ENCODE results near the gene CHKB.

CHKB gene

DNA sequence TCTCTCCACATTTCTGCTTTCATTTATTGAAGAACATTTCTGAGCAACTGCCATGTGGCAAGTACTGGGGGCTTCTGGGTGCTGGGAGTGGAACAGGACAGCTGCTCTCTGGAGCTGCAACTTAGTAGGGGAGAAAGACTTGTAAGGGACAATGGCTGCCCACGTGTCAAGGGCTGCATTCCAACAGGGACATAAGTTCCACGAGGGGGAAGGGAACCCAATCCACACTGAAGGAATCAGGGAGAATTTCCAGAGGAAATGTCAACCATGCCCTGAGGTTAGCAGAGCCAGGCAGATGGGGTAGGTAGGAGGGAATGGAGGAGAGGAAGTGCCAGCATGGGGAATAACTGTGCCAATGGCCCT is 19.7 kb upstream of the CHKB start:
- in situ Hi-C loops (cut with HindIII; ENCODE audit: low pct_ligation_motif_present, low pct_unique_long_range_greater_than_20kb, low sequenced_read_pairs), result no loop called here
- DNase-seq, result no peak

DNA sequence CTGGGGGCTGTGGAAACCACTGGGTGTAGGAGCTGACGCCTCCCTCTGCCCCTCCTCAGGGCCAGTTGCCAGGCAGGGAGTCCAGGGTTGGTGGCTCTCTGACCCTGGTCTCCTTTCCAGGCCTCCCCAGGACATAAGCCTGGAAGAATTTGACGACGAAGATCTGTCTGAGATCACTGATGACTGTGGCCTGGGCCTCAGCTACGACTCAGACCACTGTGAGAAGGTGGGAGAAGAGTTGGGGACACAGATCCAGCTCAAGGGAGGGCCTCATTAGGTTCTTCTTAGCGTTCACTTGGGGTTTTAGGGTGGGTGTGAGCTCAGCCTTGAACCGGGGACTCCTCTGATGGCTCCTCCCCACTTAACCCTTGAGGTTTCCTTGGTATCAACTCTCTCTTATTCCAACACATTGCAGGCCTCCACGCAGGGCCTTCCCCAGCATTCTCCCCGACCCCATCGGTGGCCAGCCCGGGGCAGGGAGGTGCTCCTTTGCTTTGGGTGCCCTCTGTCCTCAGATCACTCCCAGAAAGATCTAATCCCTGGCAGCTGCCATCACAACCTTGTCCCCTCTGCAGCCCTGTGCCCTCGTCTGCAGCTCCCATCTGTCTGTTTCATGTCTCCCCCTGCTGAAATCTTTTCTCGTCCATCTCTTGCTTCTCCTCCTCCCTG is 19.2 kb upstream of the CHKB start:
- in situ Hi-C loops (cut with HindIII; ENCODE audit: low pct_ligation_motif_present, low pct_unique_long_range_greater_than_20kb, low sequenced_read_pairs), result no loop called here
- DNase-seq, result no peak

DNA sequence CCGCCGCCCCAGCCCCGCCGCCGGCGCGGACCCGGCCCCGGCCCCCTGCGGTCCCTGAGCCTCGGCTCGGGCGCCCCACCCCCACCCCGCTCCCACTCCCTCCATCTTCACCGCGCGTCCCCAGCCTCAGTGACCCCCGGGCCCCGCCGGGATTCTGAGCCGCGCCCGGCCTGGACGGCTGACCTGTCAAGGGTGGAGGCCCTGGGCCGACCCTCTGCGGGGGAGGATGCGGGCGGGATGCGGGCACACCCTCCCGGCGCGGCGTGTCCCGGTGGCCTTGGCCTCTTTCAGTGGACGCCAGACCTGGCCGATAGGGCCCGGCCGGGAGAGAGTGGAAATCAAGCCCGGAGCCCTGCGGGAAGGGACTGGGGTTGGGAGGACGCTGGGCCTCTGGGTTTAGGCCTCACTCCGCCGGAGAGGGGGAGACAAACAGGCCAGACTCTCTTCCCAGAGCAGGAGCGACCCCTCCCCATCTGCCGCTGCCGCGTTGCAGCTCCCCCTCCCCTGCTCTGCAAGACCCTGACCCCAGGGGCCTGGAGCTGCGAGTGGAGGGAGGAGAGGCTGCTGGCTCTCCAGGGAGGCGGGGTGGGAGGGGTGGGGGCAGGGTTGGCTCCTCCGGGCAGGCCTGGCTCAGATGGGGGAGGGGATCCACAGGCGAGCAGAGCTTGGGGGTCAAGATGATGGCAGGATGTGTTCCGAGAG is 18.5 kb upstream of the CHKB start:
- in situ Hi-C loops (cut with HindIII; ENCODE audit: low pct_ligation_motif_present, low pct_unique_long_range_greater_than_20kb, low sequenced_read_pairs), result no loop called here
- DNase-seq, result no peak

DNA sequence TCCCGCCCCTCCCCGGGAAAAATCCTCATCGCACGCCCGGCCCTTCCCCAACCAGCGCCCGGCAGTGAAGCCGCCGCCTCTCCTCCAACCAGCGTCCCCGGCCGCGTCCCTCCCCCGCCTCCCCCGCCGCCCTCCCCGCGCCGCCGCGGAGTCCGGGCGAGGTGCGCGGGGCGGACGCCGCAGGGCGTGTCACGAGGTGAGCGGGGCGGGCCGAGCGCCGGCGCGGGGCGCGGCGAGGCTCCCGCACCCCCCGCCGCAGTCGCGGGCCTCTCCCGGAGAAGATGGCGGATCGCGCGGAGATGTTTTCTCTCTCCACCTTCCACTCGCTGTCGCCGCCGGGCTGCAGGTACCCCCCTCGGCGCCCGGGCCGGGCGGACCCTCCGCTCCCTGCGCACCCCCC is 17.9 kb upstream of the CHKB start, which contains the start of gene MAPK8IP2:
Gene MAPK8IP2, plus strand, starts transcription at position 256 of the 400 bp plus-strand sequence. Its CDS starts 26 bp downstream, at position 282.
- DNase-seq, result peak; percentile 8
- in situ Hi-C loops (cut with HindIII; ENCODE audit: low pct_ligation_motif_present, low pct_unique_long_range_greater_than_20kb, low sequenced_read_pairs), result no loop called here

DNA sequence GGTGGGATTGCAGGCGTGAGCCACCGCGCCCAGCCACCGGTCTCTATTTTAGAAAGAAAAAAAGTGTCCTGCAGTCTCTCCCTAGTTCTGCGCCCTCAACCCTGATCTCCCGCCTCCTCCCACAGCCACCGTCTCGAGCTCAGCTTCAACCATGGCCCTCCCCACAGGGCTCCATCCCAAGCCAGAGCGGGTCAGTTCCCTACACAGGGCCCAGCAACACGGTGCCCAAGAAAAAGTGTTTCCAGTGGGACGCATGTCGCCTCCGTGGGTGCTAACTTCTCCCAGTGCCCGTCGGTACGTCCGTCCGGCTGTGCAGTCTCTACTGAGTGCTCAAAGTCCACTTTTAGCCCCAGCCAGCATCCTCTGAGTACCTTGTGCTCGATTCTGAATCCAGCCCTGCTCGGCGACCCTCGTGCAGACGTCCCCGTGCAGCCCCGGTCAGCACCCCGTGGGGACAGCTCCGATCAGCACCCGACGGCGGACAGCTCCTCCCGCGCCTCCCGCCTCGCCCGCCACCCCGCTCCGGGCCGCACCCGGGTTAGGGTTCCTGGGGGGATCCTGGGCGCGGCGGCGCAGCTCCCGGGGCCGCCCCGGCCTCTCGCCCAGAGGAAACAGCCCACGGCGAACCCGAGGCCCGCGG is 17.3 kb upstream of the CHKB start:
- DNase-seq, result peak; percentile 43
- in situ Hi-C loops (cut with HindIII; ENCODE audit: low pct_ligation_motif_present, low pct_unique_long_range_greater_than_20kb, low sequenced_read_pairs), result no loop called here

DNA sequence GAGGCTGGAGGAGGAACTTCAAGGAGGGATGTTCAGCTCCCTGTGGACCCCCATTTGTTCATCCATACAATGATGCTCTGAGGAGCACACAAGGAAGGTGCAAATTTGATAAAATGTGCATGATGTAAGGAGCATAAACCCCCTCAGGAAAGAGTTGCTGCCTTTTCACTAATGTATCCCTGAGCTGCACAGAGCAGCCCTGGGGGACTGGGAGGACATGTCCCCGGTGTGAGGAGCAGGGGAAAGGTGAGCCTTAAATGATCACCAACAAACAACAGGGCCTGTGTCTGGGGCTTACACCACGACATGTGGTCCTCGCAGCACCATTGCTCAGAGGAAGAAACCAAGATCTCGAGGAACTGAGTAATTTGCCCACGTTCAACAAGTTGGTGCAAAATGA is 14.4 kb upstream of the CHKB start:
- in situ Hi-C loops (cut with HindIII; ENCODE audit: low pct_ligation_motif_present, low pct_unique_long_range_greater_than_20kb, low sequenced_read_pairs), result no loop called here
- no peak for DNase-seq

DNA sequence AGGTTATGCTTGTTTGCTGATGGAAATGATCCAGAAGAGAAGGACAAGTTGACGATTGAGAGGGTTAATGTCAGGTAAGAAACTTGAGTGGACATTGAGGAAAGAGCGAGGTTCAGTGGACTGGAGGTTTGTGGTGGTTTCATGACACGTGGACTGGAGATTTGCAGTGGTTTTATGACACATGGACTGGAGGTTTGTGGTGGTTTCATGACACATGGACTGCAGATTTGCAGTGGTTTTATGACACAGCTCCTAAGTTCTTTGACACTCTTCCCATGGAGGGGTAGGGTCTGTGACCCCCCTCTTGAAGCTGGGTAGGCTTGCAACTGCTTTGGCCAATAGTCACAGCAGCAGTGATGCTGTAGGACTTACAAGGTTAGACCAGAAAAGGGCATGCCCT is 12.5 kb upstream of the CHKB start:
- DNase-seq, result no peak
- in situ Hi-C loops (cut with HindIII; ENCODE audit: low pct_ligation_motif_present, low pct_unique_long_range_greater_than_20kb, low sequenced_read_pairs), result no loop called here

DNA sequence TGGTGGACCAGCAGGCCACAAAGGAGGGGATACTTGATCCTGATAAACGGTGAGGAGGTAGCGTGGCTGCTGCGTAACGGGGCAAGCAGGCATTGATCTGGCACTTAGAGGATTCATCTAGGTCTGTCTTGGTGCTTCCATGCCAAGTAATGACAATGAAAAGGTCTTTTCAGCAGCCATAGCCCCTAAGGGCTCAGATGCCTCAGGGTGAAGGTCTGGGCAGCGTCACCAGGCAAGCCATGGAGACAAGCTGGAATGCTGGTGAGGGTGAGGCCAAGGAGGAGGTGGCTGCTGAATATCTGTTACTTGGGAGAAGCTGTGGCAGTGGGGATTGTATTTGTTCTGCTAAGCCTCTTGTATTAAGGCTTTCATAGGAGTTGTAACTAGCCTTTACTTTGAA is 4.8 kb upstream of the CHKB start:
- in situ Hi-C loops (cut with HindIII; ENCODE audit: low pct_ligation_motif_present, low pct_unique_long_range_greater_than_20kb, low sequenced_read_pairs), result no loop called here
- no peak for DNase-seq

DNA sequence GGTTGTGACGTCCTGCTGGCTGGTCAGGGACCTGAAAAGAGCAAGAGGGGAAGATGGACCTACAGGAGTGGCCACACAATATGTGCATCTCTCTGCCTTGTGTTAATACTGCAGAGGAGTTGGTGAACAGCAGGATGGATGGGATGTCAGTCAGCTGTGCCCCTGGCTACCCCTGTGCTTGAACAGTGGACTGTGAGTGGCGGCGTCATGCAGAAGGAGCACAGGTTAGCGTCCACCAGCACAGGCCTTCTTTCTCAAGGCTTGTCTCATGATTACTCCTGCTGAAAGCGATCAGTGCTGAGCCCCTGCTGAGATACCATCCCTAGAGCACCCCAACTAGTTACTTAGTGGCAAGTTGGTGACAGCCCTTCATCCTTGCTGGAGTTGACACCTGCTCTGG is 3.8 kb upstream of the CHKB start:
- in situ Hi-C loops (cut with HindIII; ENCODE audit: low pct_ligation_motif_present, low pct_unique_long_range_greater_than_20kb, low sequenced_read_pairs), result no loop called here
- DNase-seq, result no peak

DNA sequence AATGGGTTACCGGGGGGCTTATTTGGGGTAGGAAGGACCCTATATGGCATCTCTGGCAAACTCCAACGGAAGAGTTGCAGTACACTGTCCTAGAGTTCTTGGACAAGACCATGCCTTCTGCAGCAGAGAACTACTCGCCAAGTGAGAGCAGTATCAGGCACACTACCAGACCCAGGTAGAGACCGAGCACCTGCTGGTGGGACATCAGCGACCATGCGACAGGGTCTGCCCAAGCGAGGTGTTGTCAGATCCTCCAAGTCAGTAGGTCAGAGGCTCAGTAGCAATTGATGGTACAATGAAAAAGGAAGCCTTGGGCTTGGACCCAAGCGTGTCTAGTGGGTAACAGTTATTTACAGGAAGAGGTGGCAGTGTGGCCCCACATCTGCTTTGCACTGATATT is 3.1 kb upstream of the CHKB start:
- DNase-seq, result no peak
- in situ Hi-C loops (cut with HindIII; ENCODE audit: low pct_ligation_motif_present, low pct_unique_long_range_greater_than_20kb, low sequenced_read_pairs), result no loop called here

DNA sequence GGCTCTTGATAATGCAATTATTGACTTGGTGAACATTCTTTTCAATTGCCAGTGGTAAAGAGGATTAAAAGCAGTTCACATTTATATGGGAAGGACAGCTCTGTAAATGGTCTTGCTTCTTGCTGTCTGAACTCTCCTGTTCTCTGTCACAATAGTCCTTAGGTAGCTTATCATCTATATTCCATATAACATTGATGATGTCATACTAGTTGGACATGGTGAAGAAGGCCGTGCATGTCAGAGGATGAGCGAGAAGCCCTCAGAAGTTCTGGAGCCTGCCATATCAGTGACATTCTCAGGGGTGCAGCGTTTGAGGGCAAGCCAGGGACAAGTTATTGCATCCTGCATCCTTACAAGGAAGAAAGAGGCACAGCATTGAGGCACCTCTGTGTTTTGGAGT is 2.6 kb upstream of the CHKB start:
- no peak for DNase-seq
- in situ Hi-C loops (cut with HindIII; ENCODE audit: low pct_ligation_motif_present, low pct_unique_long_range_greater_than_20kb, low sequenced_read_pairs), result no loop called here

DNA sequence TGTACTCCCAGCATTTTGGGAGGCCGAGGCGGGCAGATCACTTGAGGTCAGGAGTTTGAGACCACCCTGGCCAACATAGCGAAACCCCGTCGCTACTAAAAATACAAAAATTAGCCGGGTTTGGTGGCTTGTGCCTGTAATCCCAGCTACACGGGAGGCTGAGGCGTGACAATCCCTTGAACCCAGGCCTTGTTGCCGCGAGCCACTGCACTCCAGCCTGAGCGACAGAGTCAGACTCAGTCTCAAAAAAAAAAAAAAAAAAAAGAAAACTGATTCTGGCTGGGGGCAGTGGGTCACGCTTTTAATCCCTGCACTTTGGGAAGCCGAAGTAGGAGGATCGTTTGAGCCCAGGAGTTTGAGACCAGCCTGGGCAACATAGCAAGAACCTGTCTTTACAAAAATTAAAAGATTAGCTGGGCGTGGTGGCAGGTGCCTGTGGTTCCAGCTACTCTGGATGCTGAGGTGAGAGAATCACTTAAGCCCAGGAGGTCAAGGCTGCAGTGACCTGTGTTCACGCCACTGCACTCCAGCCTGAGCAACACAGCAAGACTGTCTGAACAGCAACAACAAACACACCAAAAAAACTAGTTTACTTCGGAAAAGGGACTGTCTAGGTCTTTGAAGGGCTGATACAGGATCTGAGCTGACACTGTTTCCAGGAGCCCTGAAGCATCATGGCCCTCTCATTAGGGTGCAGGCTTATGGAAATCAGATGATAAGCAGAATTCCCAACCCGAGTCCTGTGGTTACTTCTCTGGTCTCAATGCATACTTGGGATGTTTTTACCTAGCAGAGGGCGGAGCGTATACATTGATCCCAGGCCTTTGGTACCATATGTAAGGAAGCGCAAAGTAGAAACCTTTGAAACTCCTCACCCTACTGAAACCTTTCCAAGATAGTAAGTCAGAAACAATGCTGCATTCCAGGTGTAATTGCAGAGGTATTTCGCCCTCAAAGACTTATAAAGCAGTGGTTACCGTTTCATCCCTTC is 1.8 kb upstream of the CHKB start:
- DNase-seq, result no peak
- in situ Hi-C loops (cut with HindIII; ENCODE audit: low pct_ligation_motif_present, low pct_unique_long_range_greater_than_20kb, low sequenced_read_pairs), result no loop called here

DNA sequence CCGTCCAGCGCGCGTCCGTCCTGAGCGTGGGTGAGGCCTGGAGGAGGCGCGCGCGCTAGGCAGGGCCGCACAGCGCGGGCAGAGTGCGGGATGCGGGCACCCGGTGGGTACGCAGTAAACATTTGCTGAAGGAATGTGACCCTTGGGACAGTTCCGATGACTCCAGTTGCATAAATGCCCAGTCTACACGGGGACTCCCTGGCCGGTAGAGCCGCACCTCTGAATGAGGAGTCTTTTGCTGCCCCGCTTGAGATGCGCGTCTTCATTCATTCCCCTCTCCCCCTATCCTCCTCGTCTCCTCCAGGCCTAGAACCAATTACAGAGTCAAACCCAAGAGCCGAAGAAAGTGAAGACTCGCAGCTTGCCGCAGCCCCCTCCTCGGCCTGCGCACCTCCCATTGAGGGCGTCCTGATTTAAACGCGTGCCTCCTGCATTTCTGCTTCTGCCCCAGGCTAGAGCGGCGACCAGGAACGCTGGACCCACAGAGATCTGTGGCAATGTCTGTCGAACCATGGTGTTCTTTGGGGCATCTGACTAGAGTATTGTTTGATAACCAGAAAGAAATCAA is 729 bp upstream of the CHKB start:
- no peak for DNase-seq
- in situ Hi-C loops (cut with HindIII; ENCODE audit: low pct_ligation_motif_present, low pct_unique_long_range_greater_than_20kb, low sequenced_read_pairs), result no loop called here

DNA sequence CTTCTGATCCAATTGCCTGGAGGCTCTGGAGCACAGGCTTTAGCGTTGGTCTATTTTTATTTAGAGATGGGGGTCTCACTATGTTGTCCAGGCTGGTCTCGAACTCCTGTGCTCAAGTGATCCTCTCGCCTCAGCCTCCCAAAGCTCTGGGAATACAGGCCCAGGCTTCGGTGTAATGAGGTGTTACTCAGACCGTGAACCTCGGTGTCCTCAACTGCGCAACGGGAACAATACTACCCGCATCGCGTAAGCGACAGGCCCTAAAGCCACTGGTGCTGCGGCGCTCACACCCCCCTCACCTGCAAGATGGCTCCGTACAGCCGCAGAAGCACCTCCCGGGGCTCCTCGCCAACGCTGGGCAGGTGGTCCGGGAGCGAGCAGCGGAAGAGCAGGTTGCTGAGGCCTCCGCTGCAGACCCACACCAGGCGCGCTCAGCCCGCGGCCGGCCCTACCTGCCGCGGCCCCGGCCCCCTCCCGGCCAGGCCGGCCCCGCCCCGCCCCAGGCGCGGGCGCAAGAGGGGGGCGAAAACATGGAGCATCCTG is 628 bp downstream of the CHKB start:
- DNase-seq, result peak; percentile 8
- in situ Hi-C loops (cut with HindIII; ENCODE audit: low pct_ligation_motif_present, low pct_unique_long_range_greater_than_20kb, low sequenced_read_pairs), result no loop called here

DNA sequence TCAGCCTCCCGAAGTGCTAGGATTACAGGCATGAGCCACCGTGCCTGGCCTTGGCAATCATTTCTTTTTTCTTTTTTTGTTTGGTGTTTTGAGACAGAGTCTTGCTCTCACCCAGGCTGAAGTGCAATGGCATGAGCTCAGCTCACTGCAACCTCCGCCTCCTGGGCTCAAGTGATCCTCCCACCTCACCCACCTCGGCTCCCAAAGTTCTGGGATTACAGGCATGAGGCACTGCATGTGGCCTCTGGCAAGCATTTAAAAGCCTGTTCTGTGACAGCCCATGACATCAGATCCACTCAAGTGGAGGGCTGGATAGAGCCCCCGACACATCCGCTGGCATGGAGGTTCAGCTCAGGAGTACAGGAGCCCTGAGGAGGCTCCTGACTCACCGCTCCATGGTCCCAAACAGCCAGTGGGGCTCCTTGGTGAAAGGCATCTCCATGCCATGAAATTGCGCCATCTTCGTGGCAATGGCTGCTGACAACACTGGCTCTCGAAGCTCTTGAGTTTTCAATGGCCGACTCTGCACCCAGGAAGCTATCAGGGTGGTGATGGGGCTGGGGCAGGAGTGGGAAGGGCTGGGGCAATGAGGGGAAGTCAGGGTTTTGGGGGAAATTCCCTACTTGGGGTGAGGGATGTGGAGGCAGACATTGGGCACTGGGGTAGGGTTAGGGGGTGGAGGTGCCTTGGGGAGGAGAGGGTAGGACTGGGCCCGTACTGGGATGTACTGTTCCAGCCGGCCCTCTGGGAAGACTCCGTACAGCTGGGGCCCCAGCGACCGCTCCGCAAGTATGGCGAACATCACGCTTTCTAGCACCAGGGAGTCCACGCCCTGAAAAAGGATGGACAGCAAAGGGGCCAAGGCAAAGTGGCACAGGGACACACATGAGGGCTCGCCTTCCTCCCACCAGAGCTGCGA is 1.4 kb downstream of the CHKB start:
- no peak for DNase-seq
- in situ Hi-C loops (cut with HindIII; ENCODE audit: low pct_ligation_motif_present, low pct_unique_long_range_greater_than_20kb, low sequenced_read_pairs), result no loop called here

DNA sequence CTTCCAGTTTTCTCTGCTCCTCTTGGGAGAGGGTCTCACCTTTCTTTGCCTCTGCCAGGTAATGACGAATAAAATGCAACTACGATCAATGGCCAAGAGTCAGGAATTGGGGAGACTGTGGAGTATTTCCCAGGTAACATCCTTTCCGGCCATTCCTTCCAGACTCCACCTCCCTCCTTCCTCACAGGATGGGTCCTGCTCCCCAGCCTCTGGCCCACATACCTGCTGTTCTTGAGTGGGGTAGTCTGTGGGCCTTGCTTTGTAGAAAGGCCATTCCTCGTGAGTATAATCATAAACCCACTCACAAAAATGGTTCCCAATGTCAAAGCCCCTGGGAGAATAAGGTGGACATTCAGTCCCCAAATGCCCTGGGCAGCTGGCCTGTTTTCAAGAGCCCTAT is 2.9 kb downstream of the CHKB start:
- in situ Hi-C loops (cut with HindIII; ENCODE audit: low pct_ligation_motif_present, low pct_unique_long_range_greater_than_20kb, low sequenced_read_pairs), result no loop called here
- no peak for DNase-seq

DNA sequence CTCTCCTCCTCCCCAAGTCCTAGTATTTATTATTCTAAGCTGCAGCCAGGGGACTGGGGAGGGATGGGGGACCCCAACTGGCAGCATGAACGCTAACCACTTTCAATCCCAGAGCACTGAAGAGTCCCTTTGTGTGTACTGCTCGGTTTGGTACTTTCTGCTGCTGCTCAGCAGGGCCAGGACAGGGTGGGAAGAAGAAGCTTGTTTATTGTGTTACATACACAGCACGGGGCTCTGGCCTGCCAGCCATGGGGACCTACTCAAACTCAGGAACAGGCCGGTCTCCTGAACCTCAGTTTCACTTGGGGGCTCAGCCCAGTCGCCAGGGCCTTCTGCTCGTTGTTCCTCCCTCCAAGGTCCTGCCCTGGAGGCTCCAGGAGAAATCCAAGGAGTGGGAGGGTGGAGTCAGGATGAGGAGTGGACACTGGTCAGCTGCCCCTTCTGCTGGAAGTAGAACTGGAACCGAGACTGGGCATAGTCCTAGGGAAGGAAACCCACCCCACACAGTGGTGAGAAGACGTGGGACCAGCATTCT is 3.8 kb downstream of the CHKB start:
- in situ Hi-C loops (cut with HindIII; ENCODE audit: low pct_ligation_motif_present, low pct_unique_long_range_greater_than_20kb, low sequenced_read_pairs), result no loop called here
- DNase-seq, result no peak

All from ACHN (cell line).